NB4 (cell line): ENCODE results near the gene CCT6B.

Source experiments
- MYC ChIP-seq: IDR thresholded peaks from 2 replicates; pipeline ENCODE4 v1.6.1; 2011; ENCODE audit warnings: low read depth, low read length
- POLR2A ChIP-seq: IDR thresholded peaks from 2 replicates; pipeline ENCODE4 v1.6.1; 2011; ENCODE audit warnings: mild to moderate bottlenecking; ENCODE audit not compliant: insufficient read length; ENCODE audit errors: extremely low read depth
- TF ChIP-seq, protein P1 (sequence below): IDR thresholded peaks from one replicate; pipeline ENCODE4 v1.5.1; 2012; ENCODE audit warnings: low read depth, low read length
- TF ChIP-seq, protein P2 (sequence below): IDR thresholded peaks from 2 replicates; pipeline ENCODE4 v1.6.1; 2011; ENCODE audit warnings: low read depth, low read length

DNA sequence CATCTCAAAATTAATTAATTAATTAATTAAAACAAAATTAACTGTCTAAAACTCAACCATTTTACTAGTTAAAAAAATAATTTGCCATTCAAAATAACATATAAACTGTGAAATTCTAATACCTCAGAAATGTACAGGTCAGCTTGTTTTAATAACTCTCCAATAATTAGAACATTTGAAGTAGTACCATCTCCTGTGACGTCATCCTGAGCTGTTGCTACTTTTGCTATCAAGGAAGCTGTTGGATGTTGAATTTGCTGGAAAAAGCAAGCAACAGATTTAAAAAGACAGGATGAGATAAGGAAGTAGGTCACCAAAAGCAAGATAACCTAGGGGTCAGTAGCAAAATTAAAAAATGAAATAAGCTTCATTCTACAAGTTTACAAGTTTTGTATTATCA lies 2.8 kb downstream of the CCT6B start:
- TF ChIP-seq, protein P1, sequence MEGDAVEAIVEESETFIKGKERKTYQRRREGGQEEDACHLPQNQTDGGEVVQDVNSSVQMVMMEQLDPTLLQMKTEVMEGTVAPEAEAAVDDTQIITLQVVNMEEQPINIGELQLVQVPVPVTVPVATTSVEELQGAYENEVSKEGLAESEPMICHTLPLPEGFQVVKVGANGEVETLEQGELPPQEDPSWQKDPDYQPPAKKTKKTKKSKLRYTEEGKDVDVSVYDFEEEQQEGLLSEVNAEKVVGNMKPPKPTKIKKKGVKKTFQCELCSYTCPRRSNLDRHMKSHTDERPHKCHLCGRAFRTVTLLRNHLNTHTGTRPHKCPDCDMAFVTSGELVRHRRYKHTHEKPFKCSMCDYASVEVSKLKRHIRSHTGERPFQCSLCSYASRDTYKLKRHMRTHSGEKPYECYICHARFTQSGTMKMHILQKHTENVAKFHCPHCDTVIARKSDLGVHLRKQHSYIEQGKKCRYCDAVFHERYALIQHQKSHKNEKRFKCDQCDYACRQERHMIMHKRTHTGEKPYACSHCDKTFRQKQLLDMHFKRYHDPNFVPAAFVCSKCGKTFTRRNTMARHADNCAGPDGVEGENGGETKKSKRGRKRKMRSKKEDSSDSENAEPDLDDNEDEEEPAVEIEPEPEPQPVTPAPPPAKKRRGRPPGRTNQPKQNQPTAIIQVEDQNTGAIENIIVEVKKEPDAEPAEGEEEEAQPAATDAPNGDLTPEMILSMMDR = no peak
- TF ChIP-seq, protein P2, sequence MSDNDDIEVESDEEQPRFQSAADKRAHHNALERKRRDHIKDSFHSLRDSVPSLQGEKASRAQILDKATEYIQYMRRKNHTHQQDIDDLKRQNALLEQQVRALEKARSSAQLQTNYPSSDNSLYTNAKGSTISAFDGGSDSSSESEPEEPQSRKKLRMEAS = no peak
- TF ChIP-seq POLR2A (no peak), MYC (no peak)
